Activated CD4-positive, alpha-beta T cell treated with anti-CD3 and anti-CD28 coated beads, Interleukin-2, Interleukin-6, amounts not matched to agents 100 ng/mL and 50 ng/mL, durations not matched to agents 16 hours and 8 hours (primary cell): ENCODE measurements around the gene DFFA.
"Not testable (repeated sequence)": the region's sequence is repeated elsewhere in the genome, so short reads cannot be mapped to it uniquely, and the experiment has no call there.

Experiments used
- DNase-seq: peaks from one replicate; pipeline ENCODE4 v3.0.0-alpha.2; 2020

DFFA gene

GRCh38 chr1:10457462-10457861 is 14.9 kb downstream of the DFFA start:
- DNase-seq, result not testable (repeated sequence)

GRCh38 chr1:10456661-10457060 is 15.7 kb downstream of the DFFA start:
- DNase-seq, result no peak

- no peak for DNase-seq
Observed at GRCh38 chr1:10456048-10456447, 16.3 kb downstream of the DFFA start.

GRCh38 chr1:10451287-10451686 is 21.0 kb downstream of the DFFA start:
- DNase-seq, result no peak

- DNase-seq, result no peak
Observed at GRCh38 chr1:10450836-10451235, 21.5 kb downstream of the DFFA start.

- no peak for DNase-seq
Observed at GRCh38 chr1:10450156-10450814, 22.0 kb downstream of the DFFA start.

- DNase-seq, result no peak
Observed at GRCh38 chr1:10449751-10450150, 22.6 kb downstream of the DFFA start, which contains the start of gene CORT. Gene CORT, plus strand, starts transcription at chr1:10450031. Its CDS starts 193 bp downstream, at chr1:10450224.

- DNase-seq, result no peak
Observed at GRCh38 chr1:10446790-10447422, 25.4 kb downstream of the DFFA start.

- peak; percentile 36 for DNase-seq
Observed at GRCh38 chr1:10444795-10445397, 27.4 kb downstream of the DFFA start.

GRCh38 chr1:10444248-10444647 is 28.1 kb downstream of the DFFA start:
- no peak for DNase-seq

GRCh38 chr1:10440794-10441193 is 31.5 kb downstream of the DFFA start:
- DNase-seq, result no peak

- DNase-seq, result no peak
Observed at GRCh38 chr1:10440305-10440704, 32.0 kb downstream of the DFFA start.

GRCh38 chr1:10438677-10439163 is 33.6 kb downstream of the DFFA start:
- no peak for DNase-seq

- DNase-seq, result no peak
Observed at GRCh38 chr1:10437052-10437451, 35.3 kb downstream of the DFFA start.

GRCh38 chr1:10434590-10434989 is 37.7 kb downstream of the DFFA start:
- DNase-seq, result no peak

GRCh38 chr1:10433790-10434189 is 38.5 kb downstream of the DFFA start:
- no peak for DNase-seq

- DNase-seq, result no peak
Observed at GRCh38 chr1:10432910-10433700, 39.2 kb downstream of the DFFA start.

GRCh38 chr1:10431070-10431730 is 41.1 kb downstream of the DFFA start:
- DNase-seq, result peak; percentile 20

GRCh38 chr1:10430216-10431069 is 41.9 kb downstream of the DFFA start, which contains the start of gene CENPS:
Gene CENPS, plus strand, starts transcription at chr1:10430433. Its CDS starts 85 bp downstream, at chr1:10430518.
- peak; percentile 95 for DNase-seq

- DNase-seq, result peak; percentile 45
Observed at GRCh38 chr1:10429868-10430215, 42.5 kb downstream of the DFFA start.

- DNase-seq, result no peak
Observed at GRCh38 chr1:10428984-10429383, 43.3 kb downstream of the DFFA start.

GRCh38 chr1:10426535-10426848 is 45.8 kb downstream of the DFFA start:
- DNase-seq, result not testable (repeated sequence)
